ENCODE results near the gene TMEM79.
A peak's percentile ranks its signal among the peaks of the same experiment; 100 is the strongest.

TMEM79 gene

DNA sequence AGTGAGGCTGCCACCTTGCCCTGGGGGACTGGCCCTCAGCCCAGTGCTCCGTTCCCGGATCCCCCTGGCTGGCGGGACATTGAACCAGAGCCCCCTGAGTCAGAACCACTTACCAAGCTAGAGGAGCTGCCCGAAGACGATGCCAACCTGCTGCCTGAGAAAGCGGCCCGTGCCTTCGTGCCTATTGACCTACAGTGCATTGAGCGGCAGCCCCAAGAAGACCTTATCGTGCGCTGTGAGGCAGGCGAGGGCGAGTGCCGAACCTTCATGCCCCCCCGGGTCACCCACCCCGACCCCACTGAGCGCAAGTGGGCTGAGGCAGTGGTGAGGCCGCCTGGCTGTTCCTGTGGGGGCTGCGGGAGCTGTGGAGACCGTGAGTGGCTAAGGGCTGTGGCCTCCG, 1.3 kb downstream of the TMEM79 start:
- H3K27me3 ChIP-seq (ENCODE audit: control insufficient read depth, insufficient read depth, low read length) = no peaks in the 10 kb centered on the region
- no peaks in the 10 kb centered on the region for H3K36me3 ChIP-seq (ENCODE audit: control insufficient read depth, low read depth, low read length)
- H3K4me1 ChIP-seq (ENCODE audit: control insufficient read depth, low read depth, low read length) = peaks cover 16% of the 10 kb centered on the region
- H3K27ac ChIP-seq (ENCODE audit: low read length) = no peak overlapping the region
- H3K9me3 ChIP-seq (ENCODE audit: control insufficient read depth, low read depth, low read length) = no peaks in the 10 kb centered on the region
- H3K9ac ChIP-seq (ENCODE audit: low read length) = no peak overlapping the region
- H3K4me3 ChIP-seq (ENCODE audit: low read length) = no peak overlapping the region

DNA sequence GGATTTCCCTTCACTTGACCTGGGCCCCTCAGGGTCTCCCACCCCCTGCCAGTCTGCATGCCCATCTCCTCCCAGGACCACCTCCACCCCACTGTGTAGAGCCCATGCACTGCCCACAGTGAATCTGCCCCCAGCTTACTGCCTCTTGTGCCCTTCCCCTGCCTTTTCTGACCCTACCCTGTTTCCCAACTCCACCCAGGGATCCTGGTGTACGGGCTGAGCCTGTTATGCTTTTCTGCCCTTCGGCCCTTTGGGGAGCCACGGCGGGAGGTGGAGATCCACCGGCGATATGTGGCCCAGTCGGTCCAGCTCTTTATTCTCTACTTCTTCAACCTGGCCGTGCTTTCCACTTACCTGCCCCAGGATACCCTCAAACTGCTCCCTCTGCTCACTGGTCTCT, 1.9 kb downstream of the TMEM79 start:
- Histone ChIP-seq H3K27ac (ENCODE audit: low read length) (no peak overlapping the region), H3K4me3 (ENCODE audit: low read length) (no peak overlapping the region), H3K27me3 (ENCODE audit: control insufficient read depth, insufficient read depth, low read length) (no peaks in the 10 kb centered on the region), H3K36me3 (ENCODE audit: control insufficient read depth, low read depth, low read length) (no peaks in the 10 kb centered on the region), H3K4me1 (ENCODE audit: control insufficient read depth, low read depth, low read length) (peaks cover 15% of the 10 kb centered on the region), H3K9ac (ENCODE audit: low read length) (no peak overlapping the region), H3K9me3 (ENCODE audit: control insufficient read depth, low read depth, low read length) (no peaks in the 10 kb centered on the region)

GRCh38 chr1:156289857-156290256, 5.7 kb downstream of the TMEM79 start:
- Histone ChIP-seq H3K4me1 (ENCODE audit: control insufficient read depth, low read depth, low read length) (no peaks in the 10 kb centered on the region), H3K9ac (ENCODE audit: low read length) (no peak overlapping the region), H3K27me3 (ENCODE audit: control insufficient read depth, insufficient read depth, low read length) (no peaks in the 10 kb centered on the region), H3K4me3 (ENCODE audit: low read length) (no peak overlapping the region), H3K36me3 (ENCODE audit: control insufficient read depth, low read depth, low read length) (no peaks in the 10 kb centered on the region), H3K27ac (ENCODE audit: low read length) (no peak overlapping the region), H3K9me3 (ENCODE audit: control insufficient read depth, low read depth, low read length) (no peaks in the 10 kb centered on the region)

DNA sequence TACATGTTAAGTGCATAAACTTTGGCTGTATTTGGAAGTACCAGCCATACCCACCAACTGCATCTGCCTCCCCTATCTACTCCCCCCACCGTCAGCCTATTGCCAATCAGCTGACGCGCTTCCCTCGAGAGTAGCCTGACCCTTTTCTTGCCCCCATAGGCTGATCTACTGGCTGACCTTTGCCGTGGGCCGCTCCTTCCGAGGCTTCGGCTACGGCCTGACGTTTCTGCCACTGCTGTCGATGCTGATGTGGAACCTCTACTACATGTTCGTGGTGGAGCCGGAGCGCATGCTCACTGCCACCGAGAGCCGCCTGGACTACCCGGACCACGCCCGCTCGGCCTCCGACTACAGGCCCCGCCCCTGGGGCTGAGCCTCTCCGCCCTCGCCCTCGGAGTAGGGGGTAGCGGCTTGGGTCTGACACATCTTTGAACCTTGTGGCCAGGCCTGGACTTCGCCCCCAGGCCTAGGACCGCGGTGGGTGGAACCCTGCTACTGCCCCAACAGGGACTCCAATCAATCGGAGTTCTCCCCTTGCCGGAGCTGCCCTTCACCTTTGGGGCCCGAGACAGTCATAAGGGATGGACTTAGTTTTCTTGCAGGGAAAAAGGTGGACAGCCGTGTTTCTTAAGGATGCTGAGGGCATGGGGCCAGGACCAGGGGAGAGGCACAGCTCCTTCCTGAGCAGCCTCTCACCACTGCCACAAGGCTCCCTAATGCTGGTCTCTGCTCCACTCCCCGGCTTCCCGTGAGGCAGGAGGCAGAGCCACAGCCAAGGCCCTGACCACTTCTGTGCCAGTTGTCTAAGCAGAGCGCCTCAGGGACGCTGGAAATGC, 7.3 kb downstream of the TMEM79 start:
- Histone ChIP-seq H3K36me3 (ENCODE audit: control insufficient read depth, low read depth, low read length) (no peaks in the 10 kb centered on the region), H3K27me3 (ENCODE audit: control insufficient read depth, insufficient read depth, low read length) (no peaks in the 10 kb centered on the region), H3K4me1 (ENCODE audit: control insufficient read depth, low read depth, low read length) (no peaks in the 10 kb centered on the region), H3K9ac (ENCODE audit: low read length) (peak overlapping the region; percentile 43), H3K9me3 (ENCODE audit: control insufficient read depth, low read depth, low read length) (no peaks in the 10 kb centered on the region), H3K27ac (ENCODE audit: low read length) (no peak overlapping the region), H3K4me3 (ENCODE audit: low read length) (peak overlapping the region; percentile 68)

DNA sequence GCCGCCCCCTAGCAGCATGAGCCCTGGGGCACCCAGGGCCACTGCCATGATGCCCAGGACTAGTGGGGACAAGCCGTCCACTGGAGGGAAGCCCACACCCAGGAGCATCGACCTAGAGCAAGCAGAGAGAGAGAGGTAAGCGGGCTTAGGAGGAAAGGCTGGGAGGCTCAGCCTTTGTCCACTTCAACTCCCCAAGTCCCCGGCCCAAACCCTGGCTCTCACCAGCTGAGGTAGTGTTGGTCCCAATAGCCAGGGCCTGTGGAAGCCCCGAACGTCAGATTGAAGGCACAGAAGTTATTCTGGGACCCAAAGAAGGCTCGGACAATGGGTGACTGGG, 8.9 kb downstream of the TMEM79 start:
- Histone ChIP-seq H3K4me1 (ENCODE audit: control insufficient read depth, low read depth, low read length) (no peaks in the 10 kb centered on the region), H3K36me3 (ENCODE audit: control insufficient read depth, low read depth, low read length) (no peaks in the 10 kb centered on the region), H3K9me3 (ENCODE audit: control insufficient read depth, low read depth, low read length) (no peaks in the 10 kb centered on the region), H3K27ac (ENCODE audit: low read length) (no peak overlapping the region), H3K9ac (ENCODE audit: low read length) (no peak overlapping the region), H3K4me3 (ENCODE audit: low read length) (no peak overlapping the region), H3K27me3 (ENCODE audit: control insufficient read depth, insufficient read depth, low read length) (no peaks in the 10 kb centered on the region)

- no peak overlapping the region for H3K27ac ChIP-seq (ENCODE audit: low read length)
- no peak overlapping the region for H3K9ac ChIP-seq (ENCODE audit: low read length)
- no peaks in the 10 kb centered on the region for H3K36me3 ChIP-seq (ENCODE audit: control insufficient read depth, low read depth, low read length)
- no peaks in the 10 kb centered on the region for H3K9me3 ChIP-seq (ENCODE audit: control insufficient read depth, low read depth, low read length)
- no peaks in the 10 kb centered on the region for H3K4me1 ChIP-seq (ENCODE audit: control insufficient read depth, low read depth, low read length)
- no peaks in the 10 kb centered on the region for H3K27me3 ChIP-seq (ENCODE audit: control insufficient read depth, insufficient read depth, low read length)
- H3K4me3 ChIP-seq (ENCODE audit: low read length) = no peak overlapping the region
Measured at GRCh38 chr1:156293895-156294294, 9.8 kb downstream of the TMEM79 start.

DNA sequence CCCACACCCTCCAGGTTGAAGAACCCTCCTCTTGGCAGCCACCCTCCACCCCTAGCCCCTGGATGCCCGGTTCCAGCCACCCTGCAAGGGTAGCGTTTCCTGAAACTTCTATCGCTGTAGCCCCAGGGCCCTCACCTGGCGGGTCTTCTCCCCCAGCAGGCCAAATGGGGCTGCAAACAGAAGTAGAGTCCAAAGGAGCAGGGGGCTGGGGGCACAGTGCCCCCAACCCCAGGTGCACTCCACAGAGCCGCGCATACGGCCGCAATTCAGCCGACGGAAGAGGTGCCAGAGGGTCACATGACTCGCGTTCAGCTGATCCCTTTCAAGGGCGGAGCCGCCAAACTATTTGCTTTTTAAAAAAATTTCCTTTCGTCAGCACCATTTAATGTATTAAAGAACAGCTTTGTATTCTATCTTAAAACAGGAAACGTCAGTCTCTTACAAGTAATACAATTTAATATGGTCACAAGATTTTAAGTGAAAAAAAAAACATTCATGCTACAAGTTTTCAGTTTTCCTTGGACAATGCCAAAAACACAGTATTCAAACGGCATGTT, 11.3 kb downstream of the TMEM79 start, which contains the start of gene GLMP:
Gene GLMP (minus strand): TSS at position 289 of the 557 bp plus-strand sequence. CDS start 34 bp downstream, at position 255.
- H3K9me3 ChIP-seq (ENCODE audit: control insufficient read depth, low read depth, low read length) = no peaks in the 10 kb centered on the region
- H3K27me3 ChIP-seq (ENCODE audit: control insufficient read depth, insufficient read depth, low read length) = no peaks in the 10 kb centered on the region
- H3K4me3 ChIP-seq (ENCODE audit: low read length) = peak within 1 kb of the TSS; percentile 65
- no peaks in the 10 kb centered on the region for H3K36me3 ChIP-seq (ENCODE audit: control insufficient read depth, low read depth, low read length)
- H3K9ac ChIP-seq (ENCODE audit: low read length) = peak within 1 kb of the TSS; percentile 46
- H3K4me1 ChIP-seq (ENCODE audit: control insufficient read depth, low read depth, low read length) = no peaks in the 10 kb centered on the region
- peak within 1 kb of the TSS; percentile 15 for H3K27ac ChIP-seq (ENCODE audit: low read length)

DNA sequence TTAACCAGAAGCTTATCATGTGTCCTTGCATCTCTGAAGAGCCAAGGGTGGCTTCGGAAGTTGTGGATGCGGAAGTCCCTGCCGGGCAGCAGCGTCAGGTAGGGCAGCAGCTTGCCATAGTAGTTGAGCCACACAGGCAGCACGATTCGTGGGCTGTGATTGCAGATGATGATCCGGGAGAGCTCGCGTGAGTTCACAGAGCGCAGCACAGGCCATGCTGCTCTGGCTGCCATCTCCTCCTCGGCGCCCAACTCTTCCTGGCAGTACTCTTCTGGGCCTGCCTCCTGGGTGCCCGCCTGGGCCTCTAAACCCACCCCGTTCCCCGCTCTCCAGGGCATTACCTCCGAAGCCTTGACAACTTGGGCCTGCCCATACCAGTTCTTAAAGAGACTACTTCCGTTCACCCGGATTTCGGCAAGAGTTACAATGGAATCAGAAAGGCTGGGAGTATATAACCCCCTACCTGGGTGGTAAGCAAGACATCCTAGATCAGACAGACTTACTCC, 14.8 kb downstream of the TMEM79 start, which contains the start of gene VHLL:
Gene VHLL (minus strand): TSS at position 456 of the 506 bp plus-strand sequence. CDS start 118 bp downstream, at position 338.
- Histone ChIP-seq H3K9me3 (ENCODE audit: control insufficient read depth, low read depth, low read length) (no peaks in the 10 kb centered on the region), H3K4me3 (ENCODE audit: low read length) (no peak within 1 kb of the TSS), H3K9ac (ENCODE audit: low read length) (no peak within 1 kb of the TSS), H3K36me3 (ENCODE audit: control insufficient read depth, low read depth, low read length) (peaks cover under 1% of the 10 kb centered on the region), H3K27ac (ENCODE audit: low read length) (no peak within 1 kb of the TSS), H3K4me1 (ENCODE audit: control insufficient read depth, low read depth, low read length) (no peaks in the 10 kb centered on the region), H3K27me3 (ENCODE audit: control insufficient read depth, insufficient read depth, low read length) (no peaks in the 10 kb centered on the region)

- no peaks in the 10 kb centered on the region for H3K4me1 ChIP-seq (ENCODE audit: control insufficient read depth, low read depth, low read length)
- peaks cover 13% of the 10 kb centered on the region for H3K36me3 ChIP-seq (ENCODE audit: control insufficient read depth, low read depth, low read length)
- H3K27me3 ChIP-seq (ENCODE audit: control insufficient read depth, insufficient read depth, low read length) = no peaks in the 10 kb centered on the region
- no peaks in the 10 kb centered on the region for H3K9me3 ChIP-seq (ENCODE audit: control insufficient read depth, low read depth, low read length)
- no peak overlapping the region for H3K9ac ChIP-seq (ENCODE audit: low read length)
- no peak overlapping the region for H3K27ac ChIP-seq (ENCODE audit: low read length)
- no peak overlapping the region for H3K4me3 ChIP-seq (ENCODE audit: low read length)
Measured at GRCh38 chr1:156303241-156303640, 19.1 kb downstream of the TMEM79 start.

DNA sequence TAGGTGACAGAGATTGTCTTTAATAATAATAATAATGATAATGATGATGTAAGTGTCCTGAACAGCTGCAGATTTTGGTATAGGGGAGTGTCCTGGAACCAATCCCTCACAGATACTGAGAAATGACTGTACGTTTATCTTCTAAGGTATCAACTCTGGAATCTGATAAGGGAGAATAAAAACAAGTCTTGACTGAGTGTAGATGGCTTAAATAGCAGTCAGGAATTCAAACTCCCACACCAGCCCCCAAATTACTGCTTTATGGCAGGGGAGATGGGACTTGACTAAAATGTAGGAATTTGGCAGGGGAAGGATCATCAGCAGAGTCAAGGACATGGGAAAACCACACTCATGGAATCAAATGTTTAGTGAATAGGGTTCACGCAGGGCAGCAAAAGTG, 21.1 kb downstream of the TMEM79 start:
- peaks cover 33% of the 10 kb centered on the region for H3K36me3 ChIP-seq (ENCODE audit: control insufficient read depth, low read depth, low read length)
- no peaks in the 10 kb centered on the region for H3K9me3 ChIP-seq (ENCODE audit: control insufficient read depth, low read depth, low read length)
- no peak overlapping the region for H3K27ac ChIP-seq (ENCODE audit: low read length)
- no peak overlapping the region for H3K9ac ChIP-seq (ENCODE audit: low read length)
- H3K4me1 ChIP-seq (ENCODE audit: control insufficient read depth, low read depth, low read length) = no peaks in the 10 kb centered on the region
- no peaks in the 10 kb centered on the region for H3K27me3 ChIP-seq (ENCODE audit: control insufficient read depth, insufficient read depth, low read length)
- no peak overlapping the region for H3K4me3 ChIP-seq (ENCODE audit: low read length)

GRCh38 chr1:156308078-156308477, 24.0 kb downstream of the TMEM79 start:
- Histone ChIP-seq H3K27me3 (ENCODE audit: control insufficient read depth, insufficient read depth, low read length) (no peaks in the 10 kb centered on the region), H3K9ac (ENCODE audit: low read length) (no peak overlapping the region), H3K4me3 (ENCODE audit: low read length) (no peak overlapping the region), H3K27ac (ENCODE audit: low read length) (no peak overlapping the region), H3K36me3 (ENCODE audit: control insufficient read depth, low read depth, low read length) (peaks cover 59% of the 10 kb centered on the region), H3K4me1 (ENCODE audit: control insufficient read depth, low read depth, low read length) (no peaks in the 10 kb centered on the region), H3K9me3 (ENCODE audit: control insufficient read depth, low read depth, low read length) (no peaks in the 10 kb centered on the region)

DNA sequence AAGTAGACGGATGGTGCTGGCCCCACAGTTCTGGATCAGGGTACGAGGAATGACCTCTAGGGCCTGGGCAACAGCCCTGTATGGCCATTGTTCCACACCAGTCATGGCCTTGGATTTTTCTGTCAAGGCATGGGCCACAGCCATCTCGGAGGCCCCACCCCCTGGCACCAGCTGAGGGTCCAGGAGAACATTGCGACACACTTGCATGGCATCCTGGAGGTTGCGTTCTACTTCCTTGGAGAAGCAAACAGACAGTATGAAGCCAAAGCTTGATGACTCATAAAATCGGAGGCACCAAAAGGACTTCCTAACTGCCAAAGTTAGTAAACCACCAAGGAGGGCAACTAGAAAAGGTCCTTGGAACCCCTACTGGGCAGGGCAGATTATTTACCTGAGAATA, 26.8 kb downstream of the TMEM79 start:
- H3K9ac ChIP-seq (ENCODE audit: low read length) = no peak overlapping the region
- H3K9me3 ChIP-seq (ENCODE audit: control insufficient read depth, low read depth, low read length) = no peaks in the 10 kb centered on the region
- H3K4me1 ChIP-seq (ENCODE audit: control insufficient read depth, low read depth, low read length) = no peaks in the 10 kb centered on the region
- no peak overlapping the region for H3K4me3 ChIP-seq (ENCODE audit: low read length)
- H3K27ac ChIP-seq (ENCODE audit: low read length) = no peak overlapping the region
- no peaks in the 10 kb centered on the region for H3K27me3 ChIP-seq (ENCODE audit: control insufficient read depth, insufficient read depth, low read length)
- H3K36me3 ChIP-seq (ENCODE audit: control insufficient read depth, low read depth, low read length) = peaks cover 77% of the 10 kb centered on the region
